Brain microvascular endothelial cell (primary cell): ENCODE results near the gene GRAP2.

Source experiments
- DNase-seq: peaks from one replicate; pipeline ENCODE4 v3.0.0-alpha.2; 2020
- H3K27ac ChIP-seq: fragments of 250-450 bp; sonication (Bioruptor Pico); 2 replicates; pipeline ENCODE4 v1.5.1; 2020; ENCODE audit warnings: mild to moderate bottlenecking, moderate library complexity
- H3K27me3 ChIP-seq: fragments of 250-450 bp; sonication (Bioruptor Pico); replicated peaks from 2 replicates; pipeline ENCODE4 v1.5.1; 2020; ENCODE audit warnings: mild to moderate bottlenecking
- H3K36me3 ChIP-seq: fragments of 250-450 bp; sonication (Bioruptor Pico); replicated peaks from 2 replicates; pipeline ENCODE4 v1.5.1; 2020; ENCODE audit warnings: mild to moderate bottlenecking
- H3K4me3 ChIP-seq: 2 replicates; pipeline ENCODE4 v1.5.1; 2011; ENCODE audit warnings: low read depth, mild to moderate bottlenecking, control low read depth, low read length, moderate library complexity
- CTCF ChIP-seq: IDR thresholded peaks from 2 replicates; pipeline ENCODE4 v1.5.1; 2011; ENCODE audit warnings: low read depth, mild to moderate bottlenecking, moderate library complexity, low read length, control low read depth, inconsistent platforms; ENCODE audit errors: missing control alignments
- in situ Hi-C: cut with HindIII; loops from 2 replicates; pipeline ENCODE4 v1.10.0; 2017; ENCODE audit warnings: low sequenced_read_pairs, low pct_ligation_motif_present

Gene GRAP2

DNA sequence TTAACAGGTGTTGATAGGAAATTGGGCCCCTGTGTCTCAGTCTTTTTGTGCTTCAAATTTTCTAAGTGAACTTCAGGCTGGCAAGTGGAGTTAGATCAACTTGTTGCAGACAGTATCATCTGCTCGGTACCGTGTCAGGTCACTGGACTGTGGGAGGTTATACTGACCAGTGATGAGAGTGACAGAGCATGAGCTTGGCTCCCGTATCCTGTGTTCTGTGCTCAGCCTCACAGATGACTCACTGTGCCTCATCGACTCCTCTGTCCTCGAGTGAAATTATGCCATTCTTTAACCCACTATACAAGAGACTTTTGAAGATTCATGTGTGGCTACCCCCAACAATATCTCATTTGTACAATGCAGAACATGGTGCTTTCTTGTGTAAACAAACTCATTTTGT is 7.9 kb downstream of the GRAP2 start:
- in situ Hi-C loops = no loop called here
- Histone ChIP-seq H3K27ac (no peak overlapping the region), H3K27me3 (peaks cover 7% of the 10 kb centered on the region), H3K4me3 (no peak overlapping the region), H3K36me3 (no peaks in the 10 kb centered on the region)
- DNase-seq = peak; percentile 14
- no peak for TF ChIP-seq CTCF

- Histone ChIP-seq H3K27me3 (peaks cover 10% of the 10 kb centered on the region), H3K27ac (no peak overlapping the region), H3K4me3 (no peak overlapping the region), H3K36me3 (no peaks in the 10 kb centered on the region)
- TF ChIP-seq CTCF = no peak
- in situ Hi-C loops = no loop called here
- DNase-seq = no peak
Measured at GRCh38 chr22:39910876-39911613, 10.2 kb downstream of the GRAP2 start.

DNA sequence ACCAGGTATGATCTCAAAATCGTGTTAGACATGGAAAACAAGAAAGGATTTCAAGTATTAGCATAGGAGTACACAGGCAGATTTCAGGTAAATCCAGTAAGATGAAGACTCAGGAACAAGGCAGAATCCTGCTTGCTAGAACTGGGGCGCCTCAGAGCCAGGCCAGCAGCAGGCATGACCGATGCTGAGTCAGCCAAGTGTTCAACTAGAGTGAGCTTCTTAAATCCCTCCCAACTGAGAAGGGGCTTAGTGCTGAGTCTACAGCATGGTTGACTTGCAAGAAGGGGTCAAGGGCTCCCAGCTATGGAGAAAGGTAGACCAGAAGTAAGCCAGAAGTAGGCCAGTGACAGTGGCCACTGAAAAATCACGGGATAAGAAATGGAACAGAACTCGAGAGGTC is 12.4 kb downstream of the GRAP2 start:
- no peaks in the 10 kb centered on the region for H3K36me3 ChIP-seq
- H3K4me3 ChIP-seq = no peak overlapping the region
- H3K27ac ChIP-seq = no peak overlapping the region
- no peak for DNase-seq
- H3K27me3 ChIP-seq = peaks cover 19% of the 10 kb centered on the region
- TF ChIP-seq CTCF = no peak
- in situ Hi-C loops = no loop called here

GRCh38 chr22:39913886-39914285 is 13.0 kb downstream of the GRAP2 start:
- Histone ChIP-seq H3K27ac (no peak overlapping the region), H3K4me3 (no peak overlapping the region), H3K36me3 (no peaks in the 10 kb centered on the region), H3K27me3 (peaks cover 18% of the 10 kb centered on the region)
- DNase-seq = no peak
- TF ChIP-seq CTCF = no peak
- in situ Hi-C loops = no loop called here

- TF ChIP-seq CTCF = no peak
- Histone ChIP-seq H3K4me3 (no peak overlapping the region), H3K36me3 (no peaks in the 10 kb centered on the region), H3K27me3 (peaks cover 22% of the 10 kb centered on the region), H3K27ac (no peak overlapping the region)
- in situ Hi-C loops = no loop called here
- DNase-seq = no peak
Measured at GRCh38 chr22:39914584-39914983, 13.7 kb downstream of the GRAP2 start.

DNA sequence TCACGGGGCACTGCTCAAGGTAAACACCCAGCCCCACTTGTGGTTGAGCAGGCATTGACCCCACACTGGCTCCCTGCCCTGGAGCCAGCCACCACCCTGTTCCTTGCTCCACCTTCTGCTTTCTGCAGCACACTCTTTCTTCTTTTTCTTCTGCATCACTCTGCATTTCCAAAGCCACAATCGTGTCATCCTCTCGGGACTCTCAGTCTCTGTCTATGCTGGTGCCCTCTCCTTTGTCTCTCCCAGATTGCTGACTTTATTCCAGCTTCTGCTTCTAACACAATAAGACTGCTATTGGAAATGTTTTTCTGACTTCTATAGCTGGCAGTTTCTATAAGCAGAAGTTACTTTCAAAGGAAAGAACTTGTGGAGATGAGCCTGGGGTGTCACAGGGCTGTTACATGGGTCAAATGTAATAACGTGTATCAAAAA is 14.4 kb downstream of the GRAP2 start:
- H3K36me3 ChIP-seq = no peaks in the 10 kb centered on the region
- H3K27me3 ChIP-seq = peaks cover 24% of the 10 kb centered on the region
- no peak for DNase-seq
- no peak for TF ChIP-seq CTCF
- H3K4me3 ChIP-seq = no peak overlapping the region
- in situ Hi-C loops = no loop called here
- H3K27ac ChIP-seq = no peak overlapping the region
